Hepatocyte (in vitro differentiated cells): ENCODE results near the gene PIP5K1C. TPM values are rescaled to one million over a fixed set of nuclear protein-coding genes. Genes with fewer than 3 reads are reported as not detected.
A peak's percentile ranks its signal among the peaks of the same experiment; 100 is the strongest.

Experiments
- DNase-seq: peaks from one replicate; pipeline ENCODE4 v3.0.0-alpha.2; 2016; ENCODE audit warnings: low spot score
- H2AFZ ChIP-seq: fragments of 200-600 bp; sonication (generic); 2 replicates; pipeline ENCODE4 v1.6.0; 2016; ENCODE audit warnings: antibody characterized with exemption, mild to moderate bottlenecking
- H3K27ac ChIP-seq: fragments of 200-600 bp; sonication (generic); 2 replicates; pipeline ENCODE4 v1.5.1; 2016; ENCODE audit warnings: mild to moderate bottlenecking
- H3K27me3 ChIP-seq: fragments of 200-600 bp; sonication (generic); 2 replicates; pipeline ENCODE4 v1.6.1; 2016
- H3K36me3 ChIP-seq: fragments of 200-600 bp; sonication (generic); replicated peaks from 2 replicates; pipeline ENCODE4 v1.5.1; 2016; ENCODE audit warnings: low read depth; ENCODE audit not compliant: insufficient read depth
- H3K4me1 ChIP-seq: fragments of 200-600 bp; sonication (generic); 2 replicates; pipeline ENCODE4 v1.5.1; 2016; ENCODE audit warnings: mild to moderate bottlenecking, moderate library complexity; ENCODE audit not compliant: insufficient read depth
- H3K4me2 ChIP-seq: fragments of 200-600 bp; sonication (generic); 2 replicates; pipeline ENCODE4 v1.6.0; 2016
- H3K4me3 ChIP-seq: fragments of 200-600 bp; sonication (generic); 2 replicates; pipeline ENCODE4 v1.5.1; 2016; ENCODE audit warnings: mild to moderate bottlenecking
- H3K79me2 ChIP-seq: fragments of 200-600 bp; sonication (generic); 2 replicates; pipeline ENCODE4 v1.6.0; 2017; ENCODE audit warnings: mild to moderate bottlenecking
- H3K9me2 ChIP-seq: fragments of 200-600 bp; sonication (generic); replicated peaks from 2 replicates; pipeline ENCODE4 v1.6.0; 2017; ENCODE audit warnings: mild to moderate bottlenecking; ENCODE audit not compliant: insufficient read depth
- H3K9me3 ChIP-seq: fragments of 200-600 bp; sonication (generic); 2 replicates; pipeline ENCODE4 v1.5.1; 2016; ENCODE audit warnings: low read depth, mild to moderate bottlenecking
- H4K20me1 ChIP-seq: fragments of 200-600 bp; sonication (generic); 2 replicates; pipeline ENCODE4 v1.6.0; 2016; ENCODE audit warnings: mild to moderate bottlenecking; ENCODE audit not compliant: insufficient read depth, poor library complexity, severe bottlenecking
- CTCF ChIP-seq: fragments of 200-600 bp; sonication (generic); IDR thresholded peaks from 2 replicates; pipeline ENCODE4 v1.5.1; 2016; ENCODE audit warnings: antibody characterized with exemption, mild to moderate bottlenecking; ENCODE audit not compliant: poor library complexity
- EZH2 ChIP-seq: fragments of 200-600 bp; sonication (generic); IDR thresholded peaks from 2 replicates; pipeline ENCODE4 v1.6.1; 2016; ENCODE audit warnings: antibody characterized with exemption, mild to moderate bottlenecking, borderline replicate concordance
- EZH2phosphoT487 ChIP-seq: fragments of 200-600 bp; sonication (generic); IDR thresholded peaks from one replicate; pipeline ENCODE4 v1.6.1; 2018; ENCODE audit warnings: antibody characterized with exemption, mild to moderate bottlenecking, low read depth, moderate library complexity; ENCODE audit not compliant: unreplicated experiment, severe bottlenecking
- WGBS: methylation state at CpG from one replicate; pipeline ENCODE4 v1.1.6; 2016; ENCODE audit warnings: low lambda C conversion rate; ENCODE audit errors: missing lambda C conversion rate; 5-methylcytosine and 5-hydroxymethylcytosine counted together
- polyA plus RNA-seq: library from polyadenylated mRNA; unstranded; fragments of >200 nt; fragmentation: Nextera tagmentation; extraction: Ambion mirVana; gene quantifications from 2 replicates; pipeline ENCODE4 v1.2.1, GENCODE V29; 2016
- total RNA-seq: library from RNA; depleted of rRNA; stranded (reverse); fragments of >200 nt; gene quantifications from 2 replicates; pipeline ENCODE4 v1.2.3, GENCODE V29; 2014

PIP5K1C gene
- total and polyA plus RNA-seq, 2 experiments from 2014 or later = 20.7 to 37.1 TPM

- Histone ChIP-seq H3K27ac (peak overlapping the region; percentile 22), H4K20me1 (peaks cover 6% of the 10 kb centered on the region), H3K36me3 (no peaks in the 10 kb centered on the region), H3K4me1 (peaks cover 9% of the 10 kb centered on the region), H3K79me2 (peaks cover 22% of the 10 kb centered on the region), H3K4me3 (no peak overlapping the region), H3K9me3 (no peaks in the 10 kb centered on the region), H3K9me2 (no peaks in the 10 kb centered on the region), H3K4me2 (peak overlapping the region; percentile 68), H2AFZ (no peak overlapping the region), H3K27me3 (no peaks in the 10 kb centered on the region)
- TF ChIP-seq CTCF (no peak), EZH2phosphoT487 (no peak), EZH2 (no peak)
- DNase-seq = no peak
- WGBS = 78% methylated on average over 7 of the region's 7 CpGs
Measured at GRCh38 chr19:3627351-3627723, 72.9 kb downstream of the PIP5K1C start.

GRCh38 chr19:3626473-3627350, 73.6 kb downstream of the PIP5K1C start, which contains the start of gene CACTIN:
CACTIN (minus strand) TSS chr19:3626790; CDS start chr19:3626762, 28 bp downstream.
- no peak for TF ChIP-seq EZH2
- TF ChIP-seq EZH2phosphoT487 = no peak
- Histone ChIP-seq H3K9me2 (no peaks in the 10 kb centered on the region), H2AFZ (peak within 1 kb of the TSS; percentile 57), H3K4me3 (peak within 1 kb of the TSS; percentile 72), H3K4me2 (peak within 1 kb of the TSS; percentile 68), H3K36me3 (no peaks in the 10 kb centered on the region), H3K79me2 (peaks cover 22% of the 10 kb centered on the region), H3K27me3 (no peaks in the 10 kb centered on the region), H3K27ac (peak within 1 kb of the TSS; percentile 92), H4K20me1 (peaks cover 6% of the 10 kb centered on the region), H3K9me3 (no peaks in the 10 kb centered on the region), H3K4me1 (peaks cover 9% of the 10 kb centered on the region)
- peak; percentile 99 for DNase-seq
- 2% methylated on average over 80 of the region's 80 CpGs for WGBS

- H3K4me2 ChIP-seq = peak overlapping the region; percentile 66
- no peaks in the 10 kb centered on the region for H3K9me3 ChIP-seq
- H2AFZ ChIP-seq = peak overlapping the region; percentile 57
- no peak for TF ChIP-seq EZH2phosphoT487
- TF ChIP-seq EZH2 = no peak
- no peak for TF ChIP-seq CTCF
- peak overlapping the region; percentile 92 for H3K27ac ChIP-seq
- DNase-seq = no peak
- H3K79me2 ChIP-seq = peaks cover 22% of the 10 kb centered on the region
- H3K4me1 ChIP-seq = peaks cover 9% of the 10 kb centered on the region
- peak overlapping the region; percentile 72 for H3K4me3 ChIP-seq
- H4K20me1 ChIP-seq = peaks cover 6% of the 10 kb centered on the region
- WGBS = 5% methylated on average over 21 of the region's 21 CpGs
- no peaks in the 10 kb centered on the region for H3K27me3 ChIP-seq
- no peaks in the 10 kb centered on the region for H3K36me3 ChIP-seq
- H3K9me2 ChIP-seq = no peaks in the 10 kb centered on the region
Measured at GRCh38 chr19:3625996-3626472, 74.2 kb downstream of the PIP5K1C start.

- Histone ChIP-seq H3K4me1 (peaks cover 9% of the 10 kb centered on the region), H3K9me2 (no peaks in the 10 kb centered on the region), H3K9me3 (no peaks in the 10 kb centered on the region), H3K4me2 (no peak overlapping the region), H4K20me1 (peaks cover 6% of the 10 kb centered on the region), H3K79me2 (peaks cover 22% of the 10 kb centered on the region), H3K27ac (no peak overlapping the region), H3K36me3 (no peaks in the 10 kb centered on the region), H3K4me3 (no peak overlapping the region), H2AFZ (no peak overlapping the region), H3K27me3 (no peaks in the 10 kb centered on the region)
- TF ChIP-seq CTCF (no peak), EZH2 (no peak), EZH2phosphoT487 (no peak)
- DNase-seq = no peak
- WGBS = 99% methylated on average over 34 of the region's 34 CpGs
Measured at GRCh38 chr19:3623716-3624115, 76.6 kb downstream of the PIP5K1C start.
